Duodenal mucosa (tissue), 2 donors: ENCODE measurements around the gene GADD45B.
"Not testable (repeated sequence)": the region's sequence is repeated elsewhere in the genome, so short reads cannot be mapped to it uniquely, and the experiment has no call there.

Source experiments
- H3K27ac ChIP-seq: one replicate; pipeline ENCODE4 v1.7.0; 2013; ENCODE audit warnings: low read depth, low read length
- H3K27me3 ChIP-seq, 2 donors: one replicate each; pipeline ENCODE4 v1.7.0; 2013; ENCODE audit warnings: low read length in 2 of 2, control low read depth in 1 of 2; ENCODE audit not compliant: insufficient read depth in 2 of 2, control insufficient read depth in 1 of 2
- H3K36me3 ChIP-seq, 2 donors: one replicate each; pipeline ENCODE4 v1.7.0; 2013; ENCODE audit warnings: low read length in 2 of 2, control low read depth in 1 of 2; ENCODE audit not compliant: insufficient read depth in 2 of 2, control insufficient read depth in 1 of 2
- H3K4me1 ChIP-seq, 2 donors: one replicate each; pipeline ENCODE4 v1.7.0; 2013; ENCODE audit warnings: low read length in 2 of 2, control low read depth in 1 of 2; ENCODE audit not compliant: insufficient read depth in 2 of 2, control insufficient read depth in 1 of 2
- H3K4me3 ChIP-seq, 2 donors: one replicate each; pipeline ENCODE4 v1.7.0; 2013; ENCODE audit warnings: low read length in 2 of 2, low read depth in 1 of 2
- H3K9ac ChIP-seq, 2 donors: one replicate each; pipeline ENCODE4 v1.7.0; 2013; ENCODE audit warnings: low read length in 2 of 2, low read depth in 1 of 2
- H3K9me3 ChIP-seq, 2 donors: one replicate each; pipeline ENCODE4 v1.7.0; 2013; ENCODE audit warnings: low read length in 2 of 2, control low read depth in 1 of 2; ENCODE audit not compliant: control insufficient read depth in 1 of 2

GADD45B gene

DNA sequence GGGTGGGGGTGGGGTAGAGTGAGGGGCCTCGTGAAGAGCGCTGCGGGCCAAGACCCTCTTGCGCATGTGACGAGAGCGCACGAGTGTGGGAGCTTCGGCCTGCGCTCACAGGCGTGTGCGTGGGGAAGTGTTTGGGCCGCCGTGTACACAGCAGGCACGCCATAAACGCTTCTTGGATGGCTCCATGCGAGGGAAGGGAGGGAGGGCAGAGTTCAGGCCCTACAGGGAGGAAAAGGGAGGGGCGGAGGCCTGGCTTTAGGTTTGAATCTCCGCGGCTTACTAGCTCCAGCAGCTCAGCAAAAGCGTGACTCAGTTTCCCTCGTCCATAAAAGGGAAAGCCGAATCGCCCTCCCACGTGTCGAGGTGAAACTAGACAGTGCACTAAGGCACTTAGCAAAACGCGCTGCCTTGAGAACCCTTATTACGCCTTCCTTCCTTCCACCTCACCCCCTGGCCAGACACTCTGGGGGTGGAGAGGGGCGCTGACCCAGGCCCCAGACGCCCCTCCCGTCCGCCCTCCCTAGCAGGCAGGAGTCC, 12.5 kb downstream of the GADD45B start:
- H3K27me3 ChIP-seq: peaks cover 0 to 6% of the 10 kb centered on the region in 2 donors
- peaks cover 0 to 4% of the 10 kb centered on the region in 2 donors for H3K9me3 ChIP-seq
- H3K27ac ChIP-seq: peak overlapping the region; percentile 20
- peak overlapping the region; percentile 10 to 56 for H3K9ac ChIP-seq
- H3K4me3 ChIP-seq: peak overlapping the region; percentile 43 to 61
- peaks cover 23 to 32% of the 10 kb centered on the region in 2 donors for H3K4me1 ChIP-seq
- no peaks in the 10 kb centered on the region for H3K36me3 ChIP-seq

DNA sequence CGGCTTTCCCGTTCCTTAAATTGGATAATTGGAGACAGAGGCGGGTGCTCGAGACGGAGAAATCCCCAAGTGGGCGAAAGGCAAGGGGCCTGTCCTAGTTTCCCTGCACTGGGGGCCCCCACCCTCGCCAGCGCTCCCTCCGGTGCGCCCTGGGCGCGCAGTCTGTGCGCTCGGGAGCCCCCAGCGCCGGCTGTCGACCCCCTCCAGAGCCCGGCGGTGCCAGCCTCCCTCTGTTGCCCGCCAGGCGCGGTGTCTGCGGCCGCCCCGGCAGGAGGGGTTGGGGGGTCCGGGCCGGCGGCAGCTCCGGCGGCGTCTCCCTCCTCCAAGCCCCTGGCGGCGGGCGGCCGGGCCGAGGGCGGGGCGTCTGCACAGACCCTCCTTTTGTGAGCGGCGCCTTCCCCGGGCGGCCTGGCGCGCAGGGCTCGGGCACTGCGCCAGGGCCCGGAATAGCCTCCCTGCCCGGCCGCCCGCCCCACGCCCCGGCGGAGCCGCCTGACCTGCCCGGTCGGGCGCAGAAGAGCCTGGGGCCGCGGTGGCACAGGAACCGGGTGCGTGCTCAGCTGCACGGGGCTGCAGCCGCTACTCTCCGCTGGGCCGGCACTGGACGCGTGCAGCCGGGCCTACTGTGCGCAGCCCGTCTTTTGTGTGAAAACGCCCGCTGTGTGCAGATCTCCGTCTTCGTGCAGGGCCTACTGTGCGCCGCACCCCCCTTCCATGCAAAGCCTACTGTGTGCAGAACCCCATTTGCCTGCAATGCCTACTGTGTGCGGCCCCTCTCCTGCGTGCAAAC, 13.2 kb downstream of the GADD45B start:
- H3K27ac ChIP-seq: peak overlapping the region; percentile 20

GRCh38 chr19:2490659-2491058, 14.7 kb downstream of the GADD45B start:
- Histone ChIP-seq H3K27me3 (peaks cover 0 to 6% of the 10 kb centered on the region in 2 donors), H3K4me3 (no peak overlapping the region), H3K36me3 (no peaks in the 10 kb centered on the region), H3K27ac (no peak overlapping the region), H3K9ac (peak overlapping the region in 1 of 2 donors; percentile 54), H3K9me3 (no peaks in the 10 kb centered on the region), H3K4me1 (peaks cover 32 to 52% of the 10 kb centered on the region in 2 donors)

More for the DNA sequence above, 13.2 kb downstream of the GADD45B start:
- peaks cover 23 to 38% of the 10 kb centered on the region in 2 donors for H3K4me1 ChIP-seq
- no peaks in the 10 kb centered on the region for H3K36me3 ChIP-seq
- H3K9me3 ChIP-seq: no peaks in the 10 kb centered on the region
- H3K27me3 ChIP-seq: peaks cover 0 to 6% of the 10 kb centered on the region in 2 donors
- H3K4me3 ChIP-seq: peak overlapping the region; percentile 43 to 61
- H3K9ac ChIP-seq: peak overlapping the region; percentile 10 to 56

DNA sequence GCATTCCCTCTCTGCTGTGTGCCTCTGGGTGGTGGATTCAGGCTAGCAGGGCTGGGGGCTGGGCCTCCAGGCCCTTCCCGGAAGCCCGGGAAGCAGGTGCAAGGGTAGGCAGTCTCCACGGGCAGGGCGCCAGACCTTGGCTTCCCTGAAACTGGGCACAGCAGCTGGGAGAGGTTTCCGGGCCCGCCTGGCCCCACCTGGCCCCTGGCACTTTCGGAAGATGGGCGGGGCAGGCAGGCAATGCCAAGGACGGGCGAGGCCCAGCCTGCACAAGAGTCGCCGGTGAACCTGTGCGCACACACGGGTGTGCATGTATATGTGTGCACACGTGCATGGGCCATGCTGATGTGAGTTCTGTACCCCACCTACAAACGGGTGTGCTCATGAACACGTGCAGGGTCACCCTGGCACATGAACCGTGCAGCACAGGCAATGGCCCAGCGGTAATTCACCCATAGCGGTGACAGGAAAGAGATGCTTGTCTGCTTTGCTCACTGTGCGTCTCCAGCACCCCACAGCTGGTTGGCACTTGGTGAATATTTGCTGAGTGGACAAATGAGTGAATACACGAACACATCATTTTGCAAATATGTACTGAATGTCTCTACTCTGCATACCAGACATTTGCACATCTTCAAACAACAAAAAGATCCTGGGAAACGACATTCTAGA, 15.3 kb downstream of the GADD45B start:
- Histone ChIP-seq H3K27ac (no peak overlapping the region), H3K36me3 (no peaks in the 10 kb centered on the region), H3K9me3 (no peaks in the 10 kb centered on the region), H3K4me1 (peaks cover 37 to 58% of the 10 kb centered on the region in 2 donors), H3K27me3 (peaks cover 0 to 6% of the 10 kb centered on the region in 2 donors), H3K9ac (peak overlapping the region in 1 of 2 donors; percentile 54), H3K4me3 (peak overlapping the region in 1 of 2 donors; percentile 35)

- Histone ChIP-seq H3K4me1 (peaks cover 37 to 56% of the 10 kb centered on the region in 2 donors), H3K27me3 (peaks cover 0 to 6% of the 10 kb centered on the region in 2 donors), H3K27ac (no peak overlapping the region), H3K36me3 (no peaks in the 10 kb centered on the region), H3K4me3 (no peak overlapping the region), H3K9me3 (no peaks in the 10 kb centered on the region), H3K9ac (no peak overlapping the region)
Measured at GRCh38 chr19:2492870-2493269, 16.9 kb downstream of the GADD45B start.

DNA sequence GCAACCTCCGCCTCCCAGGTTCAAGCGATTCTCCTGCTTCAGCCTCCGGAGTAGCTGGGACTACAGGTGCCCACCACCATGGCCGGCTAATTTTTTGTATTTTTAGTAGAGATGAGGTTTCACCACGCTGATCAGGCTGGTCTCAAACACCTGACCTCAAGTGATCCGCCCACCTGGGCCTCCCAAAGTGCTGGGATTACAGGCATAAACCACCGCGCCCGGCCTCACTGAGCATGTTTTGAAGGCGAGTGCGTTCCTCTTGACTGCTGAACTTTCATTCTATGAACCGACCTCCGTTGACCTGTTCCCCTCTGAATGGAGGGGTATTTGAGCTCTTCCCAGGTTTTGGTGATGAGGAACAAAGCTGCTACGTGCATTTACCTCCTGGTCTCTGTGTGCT, 17.5 kb downstream of the GADD45B start:
- peaks cover 36 to 50% of the 10 kb centered on the region in 2 donors for H3K4me1 ChIP-seq
- H3K27me3 ChIP-seq, H3K27ac ChIP-seq, H3K9ac ChIP-seq, H3K4me3 ChIP-seq, H3K9me3 ChIP-seq, H3K36me3 ChIP-seq: not testable (repeated sequence)

DNA sequence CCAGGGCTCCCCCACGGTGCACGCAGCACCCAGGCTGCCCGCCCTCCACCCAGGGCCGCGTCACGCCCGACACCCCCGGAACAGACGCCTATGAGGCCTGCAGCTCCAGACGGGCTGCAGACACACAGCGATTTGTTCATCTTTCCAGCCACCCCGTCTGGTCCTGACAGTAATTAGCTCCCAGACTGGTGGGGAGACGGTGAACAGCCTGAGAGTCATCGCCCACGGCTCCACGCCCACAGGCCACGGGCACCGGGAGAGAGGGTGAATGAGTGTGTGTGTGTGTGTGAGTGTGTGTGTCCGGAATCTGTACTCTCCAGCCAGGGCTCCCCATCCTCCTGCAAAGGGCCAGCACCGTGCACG, 18.1 kb downstream of the GADD45B start:
- H3K36me3 ChIP-seq: no peaks in the 10 kb centered on the region
- no peaks in the 10 kb centered on the region for H3K9me3 ChIP-seq
- H3K4me3 ChIP-seq: peak overlapping the region; percentile 73 to 79
- peaks cover 0 to 6% of the 10 kb centered on the region in 2 donors for H3K27me3 ChIP-seq
- peak overlapping the region; percentile 69 to 88 for H3K9ac ChIP-seq
- H3K4me1 ChIP-seq: peaks cover 33 to 46% of the 10 kb centered on the region in 2 donors
- no peak overlapping the region for H3K27ac ChIP-seq

GRCh38 chr19:2494447-2495129, 18.7 kb downstream of the GADD45B start:
- Histone ChIP-seq H3K36me3 (no peaks in the 10 kb centered on the region), H3K27me3 (peaks cover 0 to 3% of the 10 kb centered on the region in 2 donors), H3K4me1 (peaks cover 30 to 42% of the 10 kb centered on the region in 2 donors), H3K9me3 (no peaks in the 10 kb centered on the region), H3K4me3 (peak overlapping the region; percentile 73 to 79), H3K9ac (peak overlapping the region; percentile 80 to 88), H3K27ac (peak overlapping the region; percentile 78)

- no peaks in the 10 kb centered on the region for H3K27me3 ChIP-seq
- peak overlapping the region; percentile 80 to 88 for H3K9ac ChIP-seq
- H3K27ac ChIP-seq: peak overlapping the region; percentile 78
- no peaks in the 10 kb centered on the region for H3K36me3 ChIP-seq
- H3K9me3 ChIP-seq: no peaks in the 10 kb centered on the region
- H3K4me1 ChIP-seq: peaks cover 27 to 38% of the 10 kb centered on the region in 2 donors
- H3K4me3 ChIP-seq: peak overlapping the region; percentile 73 to 79
Measured at GRCh38 chr19:2495130-2495641, 19.3 kb downstream of the GADD45B start.
